Thyroid gland (tissue), 4 donors: ENCODE results near the gene DCUN1D2.

ENCODE experiments used
- CTCF ChIP-seq, 6 experiments: fragments of 200-600 bp in 3 of 6; fragments of 450-650 bp in 3 of 6; sonication (generic) in 3 of 6; IDR thresholded peaks; one replicate each; pipeline ENCODE4 v1.5.1; 2016 to 2019; ENCODE audit warnings: antibody characterized with exemption in 6 of 6, mild to moderate bottlenecking in 2 of 6, inconsistent platforms in 1 of 6, moderate library complexity in 1 of 6
- POLR2A ChIP-seq, 2 donors: fragments of 450-650 bp; IDR thresholded peaks; one replicate each; pipeline ENCODE4 v1.6.1; 2017; ENCODE audit warnings: antibody characterized with exemption in 2 of 2, mild to moderate bottlenecking in 2 of 2, moderate library complexity in 1 of 2

GRCh38 chr13:113489549-113490495, 689 bp downstream of the DCUN1D2 start:
- no peak for TF ChIP-seq CTCF (IDR thresholded peaks at IDR 0.05)
- TF ChIP-seq POLR2A (IDR thresholded peaks at IDR 0.05) = no peak
